B cell (primary cell): ENCODE results near the gene ERVFRD-1. TPM values are rescaled to one million over a fixed set of nuclear protein-coding genes. Genes with fewer than 3 reads are reported as not detected.

Source experiments
- ATAC-seq: fragments of 200-7000 bp; cut with Tn5 transposase; one replicate; pipeline ENCODE4 v1.10.0; 2021; ENCODE audit warnings: low read depth, mild to moderate bottlenecking, moderate number of reproducible peaks, moderate library complexity
- CTCF ChIA-PET: fragments of 350-600 bp; sonication (Branson Sonifier 250); formaldehyde crosslinking; loops from one replicate; lab custom pipeline; 2021; ENCODE audit warnings: antibody characterized with exemption, inconsistent platforms; lab: Charles Lee
- POLR2A ChIA-PET: fragments of 350-600 bp; sonication (Branson Sonifier 250); formaldehyde crosslinking; loops from one replicate; lab custom pipeline; 2021; ENCODE audit warnings: antibody characterized with exemption; lab: Charles Lee
- DNase-seq: peaks from one replicate; pipeline ENCODE4 v3.0.0; 2013
- H2AFZ ChIP-seq: 2 replicates; pipeline ENCODE4 v1.6.1; 2012; ENCODE audit warnings: mild to moderate bottlenecking, low read depth, low read length; ENCODE audit not compliant: insufficient read depth, poor library complexity, severe bottlenecking
- H3K27ac ChIP-seq, 2 donors: 1 replicate in 1 of 2; 2 replicates in 1 of 2; pipeline ENCODE4 v1.5.1; 2012 to 2013; ENCODE audit warnings: low read length in 2 of 2, mild to moderate bottlenecking in 2 of 2, moderate library complexity in 1 of 2
- H3K27me3 ChIP-seq, 4 experiments: fragments of 200-600 bp in 1 of 4; sonication (generic) in 1 of 4; replicated peaks in 1 of 4; 1 replicate in 2 of 4; 2 replicates in 2 of 4; pipeline versions ENCODE4 v1.6.1 to v1.7.0; 2013 to 2016; ENCODE audit warnings: low read length in 3 of 4, mild to moderate bottlenecking in 2 of 4, mixed read lengths in 1 of 4, moderate library complexity in 1 of 4; ENCODE audit not compliant: insufficient read depth in 4 of 4, control insufficient read depth in 3 of 4; ENCODE audit errors: control extremely low read depth in 1 of 4
- H3K36me3 ChIP-seq, 2 experiments: replicated peaks in 1 of 2; 1 replicate in 1 of 2; 2 replicates in 1 of 2; pipeline versions ENCODE4 v1.6.1 to v1.7.1; 2013; ENCODE audit warnings: low read length in 1 of 2; ENCODE audit not compliant: insufficient read depth in 2 of 2, control insufficient read depth in 1 of 2; ENCODE audit errors: control extremely low read depth in 1 of 2, extremely low read depth in 1 of 2
- H3K4me1 ChIP-seq, 2 donors: fragments of 200-600 bp in 1 of 2; sonication (generic) in 1 of 2; 1 replicate in 1 of 2; 2 replicates in 1 of 2; pipeline versions ENCODE4 v1.5.1 to v1.6.1; 2013 to 2017; ENCODE audit warnings: low read length in 2 of 2; ENCODE audit not compliant: control insufficient read depth in 2 of 2, insufficient read depth in 2 of 2
- H3K4me2 ChIP-seq: replicated peaks from 2 replicates; pipeline ENCODE3; 2012; ENCODE audit warnings: mild to moderate bottlenecking, low read depth, low read length; ENCODE audit not compliant: poor library complexity, severe bottlenecking
- H3K4me3 ChIP-seq, 5 experiments: fragments of 200-600 bp in 1 of 5; sonication (generic) in 1 of 5; 1 replicate in 3 of 5; 2 replicates in 2 of 5; pipeline versions ENCODE4 v1.5.1 to v1.7.0; 2011 to 2016; ENCODE audit warnings: low read length in 4 of 5, mild to moderate bottlenecking in 4 of 5, low read depth in 2 of 5, control low read depth in 1 of 5, moderate library complexity in 1 of 5; ENCODE audit not compliant: insufficient read depth in 1 of 5; ENCODE audit errors: control extremely low read depth in 1 of 5, extremely low read depth in 1 of 5
- H3K79me2 ChIP-seq: fragments of 200-600 bp; sonication (generic); one replicate; pipeline ENCODE4 v1.6.0; 2016; ENCODE audit warnings: low read length; ENCODE audit not compliant: control insufficient read depth, insufficient read depth
- H3K9ac ChIP-seq: fragments of 200-600 bp; sonication (generic); 2 replicates; pipeline ENCODE4 v1.6.1; 2017; ENCODE audit warnings: mild to moderate bottlenecking, low read length, moderate library complexity
- H3K9me3 ChIP-seq, 3 donors: one replicate each; pipeline versions ENCODE4 v1.6.1 to v1.7.1; 2013; ENCODE audit warnings: low read length in 2 of 3; ENCODE audit not compliant: control insufficient read depth in 2 of 3, insufficient read depth in 1 of 3; ENCODE audit errors: control extremely low read depth in 1 of 3
- H4K20me1 ChIP-seq: 2 replicates; pipeline ENCODE4 v1.6.0; 2012; ENCODE audit warnings: mild to moderate bottlenecking, low read length; ENCODE audit not compliant: insufficient read depth, control insufficient read depth, poor library complexity, severe bottlenecking
- H3K27ac Mint-ChIP-seq: one replicate; pipeline ENCODE4 v1.8.0; 2021; ENCODE audit warnings: mixed read lengths
- H3K27me3 Mint-ChIP-seq: one replicate; pipeline ENCODE4 v1.8.0; 2021; ENCODE audit warnings: mixed read lengths
- H3K4me1 Mint-ChIP-seq: one replicate; pipeline ENCODE4 v1.8.0; 2021; ENCODE audit warnings: mixed read lengths
- H3K4me3 Mint-ChIP-seq: one replicate; pipeline ENCODE4 v1.8.0; 2021; ENCODE audit warnings: mixed read lengths
- H3K9me3 Mint-ChIP-seq: one replicate; pipeline ENCODE4 v1.8.0; 2022; ENCODE audit warnings: mixed read lengths; ENCODE audit not compliant: insufficient read depth
- CTCF ChIP-seq: fragments of 200-600 bp; IDR thresholded peaks from one replicate; pipeline ENCODE4 v1.8.0; 2022; ENCODE audit warnings: antibody characterized with exemption, mild to moderate bottlenecking
- EZH2 ChIP-seq: IDR thresholded peaks from 2 replicates; pipeline ENCODE4 v1.6.1; 2012; ENCODE audit warnings: borderline replicate concordance, low read depth, mild to moderate bottlenecking, moderate library complexity, low read length; ENCODE audit not compliant: insufficient read depth, poor library complexity, severe bottlenecking
- WGBS: methylation state at CpG from one replicate; pipeline ENCODE4 v1.1.5; 2013; ENCODE audit warnings: missing lambda C conversion rate; ENCODE audit not compliant: insufficient coverage; 5-methylcytosine and 5-hydroxymethylcytosine counted together
- intact Hi-C: fragments of 100-400 bp; cut with micrococcal nuclease; formaldehyde crosslinking; loops from one replicate; pipeline ENCODE4 v1.10.0; 2022
- polyA plus RNA-seq: library from polyadenylated mRNA; depleted of rRNA; stranded (reverse); fragments of >200 nt; gene quantifications from 2 replicates; pipeline ENCODE4 v1.2.3, GENCODE V29; 2012
- total RNA-seq, 2 donors: library from RNA; stranded (reverse); fragments of 120-200 nt in 1 of 2; gene quantifications; 1 replicate in 1 of 2; 2 replicates in 1 of 2; pipeline versions ENCODE4 v1.2.3 to v1.2.4, GENCODE V29; 2013 to 2022

The ERVFRD-1 gene
- total and polyA plus RNA-seq, 2 donors (not counting 1 experiment from before 2014, with no cell fraction given) = not detected

- Mint-ChIP-seq H3K27me3 (peaks cover 19% of the 10 kb centered on the region), H3K4me1 (no peaks in the 10 kb centered on the region), H3K27ac (no peak overlapping the region), H3K9me3 (no peaks in the 10 kb centered on the region), H3K4me3 (no peak overlapping the region)
- H3K9ac ChIP-seq = no peak overlapping the region
- TF ChIP-seq EZH2 (no peak), CTCF (no peak)
- ChIA-PET CTCF (no interaction called here), POLR2A (no interaction called here)
- no CpG with 5 or more reads among the region's 3 CpGs for WGBS
- no peak for DNase-seq
- H3K9me3 ChIP-seq = no peaks in the 10 kb centered on the region
- H3K4me3 ChIP-seq = no peak overlapping the region
- H3K27me3 ChIP-seq = peaks cover 0 to 3% (median 0%) of the 10 kb centered on the region in 4 experiments
- ATAC-seq = no peak
- H3K27ac ChIP-seq = no peak overlapping the region
- H2AFZ ChIP-seq = no peak overlapping the region
- no peaks in the 10 kb centered on the region for H3K36me3 ChIP-seq
- H3K79me2 ChIP-seq = no peaks in the 10 kb centered on the region
- H3K4me2 ChIP-seq = no peak overlapping the region
- H3K4me1 ChIP-seq = no peaks in the 10 kb centered on the region
- H4K20me1 ChIP-seq = no peaks in the 10 kb centered on the region
- intact Hi-C loops = no loop called here
Observed at GRCh38 chr6:11085758-11086435, 25.6 kb downstream of the ERVFRD-1 start.

GRCh38 chr6:11083956-11084355 lies 27.6 kb downstream of the ERVFRD-1 start:
- ATAC-seq (no peak), DNase-seq (no peak)
- POLR2A ChIA-PET = no interaction called here
- no peaks in the 10 kb centered on the region for H3K4me1 Mint-ChIP-seq
- CTCF ChIA-PET = no interaction called here
- H3K27ac Mint-ChIP-seq = no peak overlapping the region
- H3K4me3 ChIP-seq = no peak overlapping the region
- intact Hi-C loops = no loop called here
- H3K27ac ChIP-seq = no peak overlapping the region
- no peaks in the 10 kb centered on the region for H3K9me3 Mint-ChIP-seq
- H3K4me3 Mint-ChIP-seq = no peak overlapping the region
- no peak overlapping the region for H3K4me2 ChIP-seq
- peaks cover 0 to 3% (median 0%) of the 10 kb centered on the region in 4 experiments for H3K27me3 ChIP-seq
- H2AFZ ChIP-seq = no peak overlapping the region
- H3K4me1 ChIP-seq = no peaks in the 10 kb centered on the region
- H3K36me3 ChIP-seq = no peaks in the 10 kb centered on the region
- no peak overlapping the region for H3K9ac ChIP-seq
- H3K27me3 Mint-ChIP-seq = peaks cover 18% of the 10 kb centered on the region
- TF ChIP-seq EZH2 = no peak
- no peak for TF ChIP-seq CTCF
- WGBS = 88% methylated on average over 5 of the region's 5 CpGs
- H4K20me1 ChIP-seq = no peaks in the 10 kb centered on the region
- no peaks in the 10 kb centered on the region for H3K79me2 ChIP-seq
- H3K9me3 ChIP-seq = no peaks in the 10 kb centered on the region
